Measurements from ENCODE around the gene STXBP5L. TPM values are rescaled to one million over a fixed set of nuclear protein-coding genes. Genes with fewer than 3 reads are reported as not detected.

The STXBP5L gene
- polyA plus RNA-seq, 1 of the 3 experiments (the other 2 are of a cell fraction), result 0.03 TPM

GRCh38 chr3:121153851-121154250 lies 245.8 kb downstream of the STXBP5L start (continued):
- no peak for TF ChIP-seq SIN3A (IDR thresholded peaks at IDR 0.05; ENCODE audit: borderline replicate concordance, low read depth, low read length)
- TF ChIP-seq MXI1 (IDR thresholded peaks at IDR 0.05; ENCODE audit: low read depth, low read length), result no peak
- no peak for TF ChIP-seq FOSL2 (IDR thresholded peaks at IDR 0.05; ENCODE audit: borderline replicate concordance, low read depth)
- TF ChIP-seq, protein P1, sequence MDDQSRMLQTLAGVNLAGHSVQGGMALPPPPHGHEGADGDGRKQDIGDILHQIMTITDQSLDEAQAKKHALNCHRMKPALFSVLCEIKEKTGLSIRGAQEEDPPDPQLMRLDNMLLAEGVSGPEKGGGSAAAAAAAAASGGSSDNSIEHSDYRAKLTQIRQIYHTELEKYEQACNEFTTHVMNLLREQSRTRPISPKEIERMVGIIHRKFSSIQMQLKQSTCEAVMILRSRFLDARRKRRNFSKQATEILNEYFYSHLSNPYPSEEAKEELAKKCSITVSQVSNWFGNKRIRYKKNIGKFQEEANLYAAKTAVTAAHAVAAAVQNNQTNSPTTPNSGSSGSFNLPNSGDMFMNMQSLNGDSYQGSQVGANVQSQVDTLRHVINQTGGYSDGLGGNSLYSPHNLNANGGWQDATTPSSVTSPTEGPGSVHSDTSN (IDR thresholded peaks at IDR 0.05), result no peak
- TF ChIP-seq SMC3 (IDR thresholded peaks at IDR 0.05; ENCODE audit: low read depth, low read length), result no peak
- TF ChIP-seq CHD2 (IDR thresholded peaks at IDR 0.05; ENCODE audit: low read length, partially characterized antibody), result no peak
- no peak for TF ChIP-seq MEF2A (IDR thresholded peaks at IDR 0.05; ENCODE audit: borderline replicate concordance, low read depth)
- TF ChIP-seq RXRA (IDR thresholded peaks at IDR 0.05; ENCODE audit: borderline replicate concordance, low read depth), result no peak
- TF ChIP-seq EP300 (IDR thresholded peaks at IDR 0.05; ENCODE audit: borderline replicate concordance in 1 of 2, low read depth in 1 of 2, low read length in 1 of 2), result no peak

DNA sequence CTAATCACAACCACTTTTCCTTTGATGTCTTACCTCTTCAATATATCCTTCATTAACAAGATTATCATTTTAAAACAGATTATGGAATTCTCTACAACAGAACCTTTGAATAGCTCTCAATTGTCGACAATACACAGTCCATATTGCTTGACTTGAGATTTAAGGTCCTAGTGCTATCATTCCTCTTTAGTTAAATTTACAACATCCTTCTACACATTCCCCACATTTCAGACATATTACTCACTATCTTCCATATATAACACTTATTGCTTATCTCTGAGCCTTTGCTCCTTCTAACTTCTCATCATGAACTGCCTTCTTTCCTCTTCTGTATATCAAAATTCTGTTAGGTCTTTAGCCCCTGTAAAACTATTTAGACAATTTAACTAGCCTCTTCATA lies 247.0 kb downstream of the STXBP5L start:
- Histone ChIP-seq H3K27ac (ENCODE audit: low read depth in 2 of 2, low read length in 1 of 2) (no peak overlapping the region), H2AFZ (ENCODE audit: low read depth) (no peak overlapping the region), H3K4me1 (ENCODE audit: control insufficient read depth in 1 of 2, insufficient read depth in 2 of 2, low read depth in 1 of 2, low read length in 1 of 2) (no peaks in the 10 kb centered on the region), H3K9me3 (no peaks in the 10 kb centered on the region), H4K20me1 (ENCODE audit: insufficient read depth) (no peaks in the 10 kb centered on the region), H3K9me2 (no peaks in the 10 kb centered on the region), H3K9ac (no peak overlapping the region), H3K79me2 (ENCODE audit: insufficient read depth) (no peaks in the 10 kb centered on the region), H3K36me3 (replicated peaks in 1 of 2; ENCODE audit: control insufficient read depth in 1 of 2, insufficient read depth in 2 of 2, low read length in 1 of 2) (no peaks in the 10 kb centered on the region), H3K27me3 (ENCODE audit: insufficient read depth) (no peaks in the 10 kb centered on the region), H3F3A (replicated peaks; ENCODE audit: insufficient read depth) (no peaks in the 10 kb centered on the region), H3K4me2 (no peak overlapping the region), H3K4me3 (ENCODE audit: low read depth in 2 of 2, low read length in 1 of 2) (no peak overlapping the region)
- ChIA-PET CTCF (no interaction called here), POLR2A (no interaction called here)
- DNase-seq, result no peak
- 26% methylated on average over 1 of the region's 1 CpG for WGBS (ENCODE audit: low lambda C conversion rate)
- no peak for TF ChIP-seq SIN3A (IDR thresholded peaks at IDR 0.05; ENCODE audit: borderline replicate concordance, low read depth, low read length)
- no peak for TF ChIP-seq SMC3 (IDR thresholded peaks at IDR 0.05; ENCODE audit: low read depth, low read length)
- TF ChIP-seq GATA2 (CRISPR knock-in tag; IDR thresholded peaks at IDR 0.05), result no peak

DNA sequence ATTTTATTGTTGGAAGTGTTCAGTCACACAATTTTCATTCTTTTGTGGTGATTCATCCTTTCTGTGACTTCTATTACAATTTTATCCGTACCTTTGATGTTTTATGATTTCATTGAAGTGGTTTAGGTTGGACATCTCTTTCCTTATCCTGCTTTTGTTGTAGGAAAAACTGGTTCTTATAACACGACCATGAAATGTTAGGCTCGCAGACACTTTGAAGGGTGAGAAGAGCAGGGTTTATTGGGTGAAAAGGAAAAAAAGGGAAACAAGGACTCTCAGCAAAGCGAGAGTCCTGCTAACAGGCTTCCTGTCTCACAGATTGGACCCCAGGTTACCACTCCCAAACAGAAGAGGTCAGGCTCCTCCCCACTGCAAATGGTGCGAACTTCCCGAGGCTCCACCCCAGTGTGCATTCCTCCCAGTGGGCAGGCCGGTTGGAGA lies 257.4 kb downstream of the STXBP5L start:
- H3K4me3 ChIP-seq (ENCODE audit: low read depth in 2 of 2, low read length in 1 of 2), result no peak overlapping the region
- H3K9me2 ChIP-seq, result no peaks in the 10 kb centered on the region
- no peak overlapping the region; the same call in 1 of the 2 replicates for H2AFZ ChIP-seq (ENCODE audit: low read depth)
- no peaks in the 10 kb centered on the region for H3K4me1 ChIP-seq (ENCODE audit: control insufficient read depth in 1 of 2, insufficient read depth in 2 of 2, low read depth in 1 of 2, low read length in 1 of 2)
- no peak overlapping the region for H3K9ac ChIP-seq
- no peaks in the 10 kb centered on the region for H3K9me3 ChIP-seq
- TF ChIP-seq JUND (IDR thresholded peaks at IDR 0.05) (no peak), FOSL2 (IDR thresholded peaks at IDR 0.05; ENCODE audit: borderline replicate concordance, low read depth) (no peak), NRF1 (IDR thresholded peaks at IDR 0.05; ENCODE audit: low read depth, low read length) (no peak)
- TF ChIP-seq, protein P2, sequence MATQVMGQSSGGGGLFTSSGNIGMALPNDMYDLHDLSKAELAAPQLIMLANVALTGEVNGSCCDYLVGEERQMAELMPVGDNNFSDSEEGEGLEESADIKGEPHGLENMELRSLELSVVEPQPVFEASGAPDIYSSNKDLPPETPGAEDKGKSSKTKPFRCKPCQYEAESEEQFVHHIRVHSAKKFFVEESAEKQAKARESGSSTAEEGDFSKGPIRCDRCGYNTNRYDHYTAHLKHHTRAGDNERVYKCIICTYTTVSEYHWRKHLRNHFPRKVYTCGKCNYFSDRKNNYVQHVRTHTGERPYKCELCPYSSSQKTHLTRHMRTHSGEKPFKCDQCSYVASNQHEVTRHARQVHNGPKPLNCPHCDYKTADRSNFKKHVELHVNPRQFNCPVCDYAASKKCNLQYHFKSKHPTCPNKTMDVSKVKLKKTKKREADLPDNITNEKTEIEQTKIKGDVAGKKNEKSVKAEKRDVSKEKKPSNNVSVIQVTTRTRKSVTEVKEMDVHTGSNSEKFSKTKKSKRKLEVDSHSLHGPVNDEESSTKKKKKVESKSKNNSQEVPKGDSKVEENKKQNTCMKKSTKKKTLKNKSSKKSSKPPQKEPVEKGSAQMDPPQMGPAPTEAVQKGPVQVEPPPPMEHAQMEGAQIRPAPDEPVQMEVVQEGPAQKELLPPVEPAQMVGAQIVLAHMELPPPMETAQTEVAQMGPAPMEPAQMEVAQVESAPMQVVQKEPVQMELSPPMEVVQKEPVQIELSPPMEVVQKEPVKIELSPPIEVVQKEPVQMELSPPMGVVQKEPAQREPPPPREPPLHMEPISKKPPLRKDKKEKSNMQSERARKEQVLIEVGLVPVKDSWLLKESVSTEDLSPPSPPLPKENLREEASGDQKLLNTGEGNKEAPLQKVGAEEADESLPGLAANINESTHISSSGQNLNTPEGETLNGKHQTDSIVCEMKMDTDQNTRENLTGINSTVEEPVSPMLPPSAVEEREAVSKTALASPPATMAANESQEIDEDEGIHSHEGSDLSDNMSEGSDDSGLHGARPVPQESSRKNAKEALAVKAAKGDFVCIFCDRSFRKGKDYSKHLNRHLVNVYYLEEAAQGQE (IDR thresholded peaks at IDR 0.05; ENCODE audit: low read depth, low read length), result no peak
- ChIA-PET POLR2A (no interaction called here), CTCF (interaction anchor here (1.1 kb wide), 1 partner anchor 197 kb away, joined by 3 read pairs; no protein-coding TSS in a partner anchor)
- no peak overlapping the region for H3K4me2 ChIP-seq
- H4K20me1 ChIP-seq (ENCODE audit: insufficient read depth), result no peaks in the 10 kb centered on the region
- no peak for DNase-seq
- no peaks in the 10 kb centered on the region for H3K79me2 ChIP-seq (ENCODE audit: insufficient read depth)
- no peaks in the 10 kb centered on the region for H3F3A ChIP-seq (replicated peaks; ENCODE audit: insufficient read depth)
- WGBS (ENCODE audit: low lambda C conversion rate), result 45% methylated on average over 7 of the region's 7 CpGs
- no peaks in the 10 kb centered on the region for H3K27me3 ChIP-seq (ENCODE audit: insufficient read depth)
- no peak overlapping the region for H3K27ac ChIP-seq (ENCODE audit: low read depth in 2 of 2, low read length in 1 of 2)
- H3K36me3 ChIP-seq (replicated peaks in 1 of 2; ENCODE audit: control insufficient read depth in 1 of 2, insufficient read depth in 2 of 2, low read length in 1 of 2), result no peaks in the 10 kb centered on the region
